NB4 (cell line): Measurements from ENCODE around the gene OPRM1.

Experiments used
- DNase-seq: peaks from one replicate; pipeline ENCODE4 v3.0.0; 2010; ENCODE audit warnings: low read depth
- H3K4me3 ChIP-seq: one replicate; pipeline ENCODE4 v1.5.1; 2011; ENCODE audit warnings: mild to moderate bottlenecking, low read depth, low read length, moderate library complexity
- CTCF ChIP-seq: IDR thresholded peaks from one replicate; pipeline ENCODE4 v1.5.1; 2012; ENCODE audit warnings: low read depth, low read length
- MAX ChIP-seq: IDR thresholded peaks from 2 replicates; pipeline ENCODE4 v1.6.1; 2011; ENCODE audit warnings: low read depth, low read length
- MYC ChIP-seq: IDR thresholded peaks from 2 replicates; pipeline ENCODE4 v1.6.1; 2011; ENCODE audit warnings: low read depth, low read length
- POLR2A ChIP-seq: IDR thresholded peaks from 2 replicates; pipeline ENCODE4 v1.6.1; 2011; ENCODE audit warnings: mild to moderate bottlenecking; ENCODE audit not compliant: insufficient read length; ENCODE audit errors: extremely low read depth

Gene OPRM1

GRCh38 chr6:154041001-154041400 is 2.0 kb downstream of the OPRM1 start:
- no peak for DNase-seq
- no peak overlapping the region for H3K4me3 ChIP-seq
- no peak for TF ChIP-seq POLR2A
- TF ChIP-seq MYC = no peak
- TF ChIP-seq CTCF = no peak
- TF ChIP-seq MAX = no peak

GRCh38 chr6:154053141-154053540 is 14.1 kb downstream of the OPRM1 start:
- TF ChIP-seq CTCF = no peak
- TF ChIP-seq MAX = no peak
- TF ChIP-seq POLR2A = no peak
- no peak for TF ChIP-seq MYC
- H3K4me3 ChIP-seq = no peak overlapping the region
- DNase-seq = no peak

- DNase-seq = no peak
- TF ChIP-seq MAX (no peak), MYC (no peak), CTCF (no peak), POLR2A (no peak)
- H3K4me3 ChIP-seq = no peak overlapping the region
Observed at GRCh38 chr6:154056536-154056935, 17.5 kb downstream of the OPRM1 start.

GRCh38 chr6:154057098-154057497 is 18.1 kb downstream of the OPRM1 start:
- no peak for DNase-seq
- no peak for TF ChIP-seq CTCF
- no peak for TF ChIP-seq MAX
- TF ChIP-seq POLR2A = no peak
- no peak for TF ChIP-seq MYC
- H3K4me3 ChIP-seq = no peak overlapping the region

GRCh38 chr6:154058963-154059680 is 20.1 kb downstream of the OPRM1 start:
- no peak for DNase-seq
- TF ChIP-seq MYC = no peak
- TF ChIP-seq CTCF = no peak
- no peak for TF ChIP-seq POLR2A
- no peak for TF ChIP-seq MAX
- H3K4me3 ChIP-seq = no peak overlapping the region
